Thymus (tissue), 11 donors: ENCODE data around the gene ADAMTS17. TPM values are rescaled to one million over a fixed set of nuclear protein-coding genes. Genes with fewer than 3 reads are reported as not detected.

ENCODE experiments used
- DNase-seq, 9 donors: peaks; one replicate each; pipeline ENCODE4 v3.0.0-alpha.2; 2013; ENCODE audit warnings: low spot score in 9 of 9, low read depth in 6 of 9, missing footprints in 1 of 9
- H3K27ac ChIP-seq, 2 donors: one replicate each; pipeline ENCODE4 v1.5.1; 2013; ENCODE audit warnings: control low read depth in 1 of 2, low read depth in 1 of 2, low read length in 1 of 2, mild to moderate bottlenecking in 1 of 2, moderate library complexity in 1 of 2
- H3K27me3 ChIP-seq, 2 donors: one replicate each; pipeline ENCODE4 v1.5.1; 2013; ENCODE audit warnings: low read length in 1 of 2; ENCODE audit not compliant: control insufficient read depth in 2 of 2, insufficient read depth in 1 of 2
- H3K36me3 ChIP-seq, 2 donors: one replicate each; pipeline ENCODE4 v1.5.1; 2013; ENCODE audit warnings: low read length in 1 of 2, mild to moderate bottlenecking in 1 of 2, moderate library complexity in 1 of 2; ENCODE audit not compliant: control insufficient read depth in 2 of 2, insufficient read depth in 2 of 2
- H3K4me1 ChIP-seq, 2 donors: one replicate each; pipeline ENCODE4 v1.5.1; 2013; ENCODE audit warnings: low read length in 2 of 2; ENCODE audit not compliant: control insufficient read depth in 2 of 2, insufficient read depth in 2 of 2
- H3K4me3 ChIP-seq, 2 donors: one replicate each; pipeline ENCODE4 v1.5.1; 2013; ENCODE audit warnings: low read length in 2 of 2, control low read depth in 1 of 2, mild to moderate bottlenecking in 1 of 2
- H3K9me3 ChIP-seq, 2 donors: one replicate each; pipeline ENCODE4 v1.5.1; 2013; ENCODE audit warnings: low read length in 1 of 2, mild to moderate bottlenecking in 1 of 2; ENCODE audit not compliant: control insufficient read depth in 2 of 2, insufficient read depth in 1 of 2
- WGBS: extraction: QIAGEN DNeasy Blood & Tissue Kit; methylation state at CpG from one replicate; pipeline ENCODE4 v1.1.7; 2013; 5-methylcytosine and 5-hydroxymethylcytosine counted together
- polyA plus RNA-seq: library from polyadenylated mRNA; stranded (reverse); fragments of 200-250 nt; gene quantifications from one replicate; pipeline ENCODE4 v1.2.3, GENCODE V29; 2013
- total RNA-seq: library from RNA; stranded (reverse); fragments of 120-200 nt; gene quantifications from one replicate; pipeline ENCODE4 v1.2.4, GENCODE V29; 2013
- donor health status: healthy.

The ADAMTS17 gene
- total and polyA plus RNA-seq, 2 donors: 5.6 to 10.4 TPM

DNA sequence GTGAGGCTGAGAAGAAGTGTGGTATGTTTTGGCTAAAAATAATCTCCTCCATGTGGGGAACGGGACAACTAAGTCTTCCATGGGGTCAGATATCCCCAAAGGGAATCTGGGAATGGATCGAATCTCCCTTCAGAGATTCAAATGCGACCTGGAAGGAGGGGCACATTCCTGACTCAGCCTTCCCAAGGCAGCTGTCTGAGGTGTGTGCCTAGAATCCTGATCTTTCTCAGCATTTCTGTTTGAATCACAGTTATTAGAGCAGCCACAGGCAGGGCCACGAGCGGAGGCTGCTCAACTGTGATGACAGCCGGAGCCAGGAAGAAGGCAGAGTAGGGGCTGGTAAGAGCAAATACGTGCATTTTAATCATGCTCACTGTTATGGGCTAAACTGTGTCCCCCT is 135.1 kb downstream of the ADAMTS17 start:
- Histone ChIP-seq H3K36me3 (peaks cover 0 to 3% of the 10 kb centered on the region in 2 donors), H3K9me3 (peaks cover 0 to 2% of the 10 kb centered on the region in 2 donors), H3K27ac (peak overlapping the region; percentile 32 to 37), H3K27me3 (no peaks in the 10 kb centered on the region), H3K4me1 (peaks cover 0 to 11% of the 10 kb centered on the region in 2 donors), H3K4me3 (no peak overlapping the region)
- 61% methylated on average over 7 of the region's 7 CpGs for WGBS
- DNase-seq: no peak

DNA sequence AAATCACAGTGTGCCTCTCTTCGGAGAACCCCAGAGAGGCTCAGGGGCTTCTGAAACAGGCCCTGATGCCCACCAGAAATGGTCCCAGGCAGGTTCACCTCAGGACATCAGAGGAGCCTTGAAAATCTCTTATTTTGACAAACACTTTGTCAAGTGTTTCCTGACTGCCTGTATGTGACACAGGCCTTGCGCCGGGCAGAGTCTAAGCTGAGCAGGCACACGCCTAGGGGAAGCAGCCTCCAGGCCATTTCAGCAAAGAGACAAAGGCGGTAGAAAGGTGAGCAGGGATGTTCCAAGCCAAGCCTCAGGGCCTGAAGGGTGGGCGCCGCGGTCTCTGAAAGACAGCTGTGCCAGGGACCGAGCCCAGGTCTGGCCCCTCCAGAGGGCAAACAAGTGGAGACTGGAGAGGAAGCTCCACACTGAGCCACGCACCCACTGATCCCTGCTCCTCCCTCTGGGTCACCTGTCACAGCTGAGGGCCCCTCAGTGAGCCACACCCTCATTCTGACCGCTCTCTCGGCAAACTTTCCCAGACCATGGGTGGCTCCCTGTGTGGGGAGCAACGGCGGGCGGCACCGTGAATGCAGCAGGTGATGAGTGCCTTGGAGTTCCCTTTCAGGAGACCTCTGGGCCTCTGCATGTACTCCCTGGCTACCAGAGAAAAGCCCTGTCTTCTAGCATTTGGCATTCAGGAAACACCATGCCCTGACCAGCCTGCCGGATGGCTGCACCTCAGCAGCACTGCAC is 136.1 kb downstream of the ADAMTS17 start:
- no peak for DNase-seq
- H3K4me1 ChIP-seq: peaks cover 0 to 11% of the 10 kb centered on the region in 2 donors
- peaks cover 0 to 3% of the 10 kb centered on the region in 2 donors for H3K36me3 ChIP-seq
- H3K27me3 ChIP-seq: no peaks in the 10 kb centered on the region
- 79% methylated on average over 17 of the region's 17 CpGs for WGBS
- no peak overlapping the region for H3K4me3 ChIP-seq
- no peak overlapping the region for H3K27ac ChIP-seq
- H3K9me3 ChIP-seq: peaks cover 0 to 2% of the 10 kb centered on the region in 2 donors

DNA sequence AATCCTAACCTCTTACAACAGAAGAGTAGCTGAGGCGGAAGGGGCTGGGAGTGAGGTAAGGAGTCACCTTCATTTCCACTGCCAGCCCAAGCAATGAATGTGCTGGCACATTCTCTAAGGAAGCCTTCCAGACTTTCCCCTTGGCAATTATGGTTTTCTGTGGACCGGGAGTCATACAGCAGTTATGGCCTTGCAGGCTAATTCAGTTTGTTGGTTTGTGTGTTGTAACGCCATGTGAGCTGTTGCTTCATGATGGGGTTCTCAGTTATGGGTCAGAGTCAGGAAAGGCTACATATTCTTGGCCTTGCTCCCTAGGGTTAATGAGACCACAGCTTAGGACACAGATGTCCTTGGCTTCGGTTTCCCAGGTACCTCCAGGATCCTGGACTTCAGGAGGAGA is 137.0 kb downstream of the ADAMTS17 start:
- 96% methylated on average over 4 of the region's 4 CpGs for WGBS
- H3K27me3 ChIP-seq: no peaks in the 10 kb centered on the region

DNA sequence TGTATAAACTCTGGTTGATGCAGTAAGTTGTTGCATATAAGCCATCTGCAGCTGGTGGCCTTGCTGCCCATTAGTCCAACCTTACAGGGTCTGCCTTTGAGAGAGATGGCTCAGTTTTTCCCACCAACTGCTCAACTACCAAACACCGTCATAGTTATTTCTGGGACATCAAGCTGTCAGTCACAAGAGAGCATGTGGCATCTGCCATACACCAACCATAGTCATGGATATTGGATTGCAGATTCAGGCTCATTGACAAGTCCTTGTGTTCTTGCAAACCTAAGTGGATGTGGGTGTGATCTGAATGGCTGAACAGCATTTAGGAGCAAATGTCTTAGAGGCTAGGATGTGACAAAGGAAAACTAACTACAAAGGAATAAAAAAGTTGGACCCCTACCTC is 137.6 kb downstream of the ADAMTS17 start:
- Histone ChIP-seq H3K27me3 (no peaks in the 10 kb centered on the region), H3K4me3 (no peak overlapping the region), H3K4me1 (peaks cover 0 to 11% of the 10 kb centered on the region in 2 donors), H3K27ac (no peak overlapping the region), H3K9me3 (peaks cover 0 to 2% of the 10 kb centered on the region in 2 donors), H3K36me3 (peaks cover 0 to 3% of the 10 kb centered on the region in 2 donors)
- WGBS: 100% methylated on average over 1 of the region's 1 CpG
- DNase-seq: no peak

More for the DNA sequence above, 137.0 kb downstream of the ADAMTS17 start:
- Histone ChIP-seq H3K36me3 (peaks cover 0 to 3% of the 10 kb centered on the region in 2 donors), H3K9me3 (peaks cover 0 to 2% of the 10 kb centered on the region in 2 donors), H3K4me3 (no peak overlapping the region), H3K27ac (no peak overlapping the region), H3K4me1 (peaks cover 0 to 11% of the 10 kb centered on the region in 2 donors)
- no peak for DNase-seq

DNA sequence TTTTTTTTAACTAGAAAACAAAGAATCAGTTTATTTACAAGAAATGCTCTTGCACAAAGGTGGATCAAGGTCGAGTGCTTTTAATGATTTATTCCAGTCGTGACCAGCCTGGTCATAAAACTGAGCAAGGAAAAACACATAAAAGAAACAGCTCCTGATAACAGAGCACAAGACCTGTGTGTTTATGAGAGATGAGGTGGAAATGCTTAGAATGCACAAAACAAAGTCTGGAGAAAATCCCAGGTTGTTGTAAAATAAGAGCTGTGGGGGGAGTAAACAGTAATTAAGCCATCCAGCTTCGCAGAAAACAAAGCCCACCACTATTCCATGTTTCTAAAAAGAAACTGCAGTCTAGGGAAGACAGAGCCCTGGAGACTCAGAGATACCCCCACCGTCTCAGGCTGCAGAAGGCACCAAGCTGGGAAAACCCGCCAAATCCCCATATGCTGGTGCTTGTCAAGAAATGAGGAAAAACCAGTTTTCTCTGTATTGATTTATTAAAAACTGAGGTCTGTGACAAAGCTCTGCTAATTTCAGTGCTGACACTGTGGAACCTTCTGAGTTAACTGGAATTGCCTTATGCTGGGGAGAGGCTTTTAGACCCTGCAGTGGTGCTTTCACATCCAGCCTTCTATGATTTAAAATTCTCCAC is 139.3 kb downstream of the ADAMTS17 start:
- peaks cover 0 to 11% of the 10 kb centered on the region in 2 donors for H3K4me1 ChIP-seq
- H3K27me3 ChIP-seq: no peaks in the 10 kb centered on the region
- WGBS: 61% methylated on average over 5 of the region's 5 CpGs
- DNase-seq: no peak
- H3K4me3 ChIP-seq: no peak overlapping the region
- H3K27ac ChIP-seq: no peak overlapping the region
- H3K9me3 ChIP-seq: no peaks in the 10 kb centered on the region
- H3K36me3 ChIP-seq: peaks cover 0 to 3% of the 10 kb centered on the region in 2 donors

DNA sequence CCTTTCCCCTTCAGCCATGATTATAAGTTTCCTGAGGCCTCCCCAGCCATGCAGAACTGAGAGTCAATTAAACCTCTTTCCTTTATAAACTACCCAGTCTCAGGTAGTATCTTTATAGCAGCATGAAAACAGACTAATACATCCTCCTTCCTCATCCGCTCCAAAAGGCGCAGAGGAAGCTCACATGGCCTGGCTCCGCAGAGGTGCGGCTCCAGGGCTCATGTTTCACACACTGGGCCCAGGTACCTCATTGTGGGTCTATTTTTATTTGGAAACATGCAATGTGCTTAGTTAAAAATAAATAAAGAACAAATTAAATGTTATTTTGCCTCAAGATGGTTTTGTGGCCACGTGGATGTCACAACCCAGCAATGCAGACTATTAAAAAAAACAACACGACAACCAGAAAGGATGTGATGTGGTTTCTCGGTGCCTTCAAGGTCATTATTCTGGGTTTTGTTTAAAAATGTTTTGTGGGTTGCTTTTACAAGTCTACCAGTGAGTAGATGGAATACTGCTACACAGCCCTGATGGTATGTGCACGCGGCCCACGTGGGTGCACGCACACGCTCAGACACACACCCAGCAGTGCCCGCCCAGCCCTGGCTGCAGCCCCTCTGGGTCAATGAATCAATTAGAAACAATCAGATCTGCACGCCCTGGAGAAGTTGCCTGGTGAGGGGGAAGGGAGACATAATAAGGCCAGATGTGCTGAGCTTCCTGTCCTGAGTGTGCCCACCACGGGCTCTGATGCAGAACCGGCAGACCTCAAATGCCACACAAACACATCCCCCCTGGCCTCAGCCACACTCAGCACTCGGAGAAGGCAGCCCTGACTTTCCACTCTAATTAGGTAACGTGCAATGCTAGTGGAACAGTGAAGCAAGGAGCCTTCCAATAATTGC is 140.1 kb downstream of the ADAMTS17 start:
- Histone ChIP-seq H3K4me3 (no peak overlapping the region), H3K27me3 (no peaks in the 10 kb centered on the region), H3K27ac (no peak overlapping the region), H3K9me3 (no peaks in the 10 kb centered on the region), H3K4me1 (peaks cover 0 to 5% of the 10 kb centered on the region in 2 donors), H3K36me3 (peaks cover 0 to 3% of the 10 kb centered on the region in 2 donors)
- peak in 1 of 9 donors; percentile 25 for DNase-seq
- WGBS: 48% methylated on average over 18 of the region's 18 CpGs

DNA sequence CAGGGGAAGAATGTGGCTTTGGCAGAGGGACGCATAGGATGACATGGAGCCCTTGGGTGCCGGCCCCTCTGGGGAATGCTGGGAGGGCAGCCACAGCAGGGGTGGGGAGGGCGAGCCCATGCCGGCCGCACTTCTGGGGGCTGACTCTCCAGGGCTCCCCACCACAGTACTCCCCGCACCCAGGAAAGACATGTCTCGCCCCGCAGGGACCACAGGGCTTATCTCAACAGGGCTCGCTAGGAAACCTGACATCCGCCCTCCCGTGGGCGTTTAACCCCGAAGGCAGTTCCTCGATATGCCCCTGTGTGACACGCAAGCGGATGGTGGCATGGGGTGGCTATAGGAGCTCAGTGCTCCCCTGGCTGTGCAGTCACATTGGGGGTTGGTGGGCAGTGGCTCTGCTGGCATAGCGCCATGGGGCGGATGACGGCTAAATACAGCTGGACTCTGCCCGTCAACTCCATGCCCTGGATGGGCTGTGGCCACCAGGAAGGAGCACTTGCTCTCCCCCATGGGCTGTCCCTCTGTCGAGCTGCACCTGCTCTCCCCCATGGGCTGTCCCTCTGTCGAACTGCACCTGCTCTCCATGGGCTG is 141.4 kb downstream of the ADAMTS17 start:
- no peak overlapping the region for H3K4me3 ChIP-seq
- H3K9me3 ChIP-seq: no peaks in the 10 kb centered on the region
- 93% methylated on average over 22 of the region's 22 CpGs for WGBS
- no peaks in the 10 kb centered on the region for H3K4me1 ChIP-seq
- no peak overlapping the region for H3K27ac ChIP-seq
- no peak for DNase-seq
- H3K36me3 ChIP-seq: peaks cover 0 to 3% of the 10 kb centered on the region in 2 donors
- no peaks in the 10 kb centered on the region for H3K27me3 ChIP-seq

DNA sequence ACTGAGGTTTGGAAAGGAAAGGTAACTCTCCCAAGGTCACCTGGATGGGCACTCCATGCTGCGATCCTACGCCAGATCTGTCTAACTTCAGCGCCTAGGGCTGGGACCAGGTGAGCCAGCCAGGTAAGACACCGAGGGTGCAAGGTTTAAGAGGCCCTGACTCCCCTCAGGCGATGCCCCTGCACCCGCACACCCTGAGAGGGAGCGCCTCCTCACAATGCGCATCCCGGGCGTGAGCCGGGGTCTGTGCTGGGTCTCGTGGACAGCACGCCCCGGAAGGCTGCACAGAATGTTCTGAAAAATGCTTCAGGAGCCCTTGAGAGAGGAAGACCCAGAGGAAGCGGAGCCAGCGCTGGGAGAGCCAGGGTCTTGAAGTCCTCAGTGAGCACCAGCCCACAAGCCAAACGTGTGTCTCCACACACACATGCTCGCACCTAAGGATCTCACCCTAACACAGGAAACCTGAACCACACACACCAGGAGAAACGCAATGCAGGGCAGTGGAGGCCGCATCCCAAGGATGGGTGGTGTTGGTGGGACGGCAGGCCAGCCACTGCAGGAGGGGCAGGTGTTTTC is 142.0 kb downstream of the ADAMTS17 start:
- H3K4me1 ChIP-seq: no peaks in the 10 kb centered on the region
- 95% methylated on average over 21 of the region's 21 CpGs for WGBS
- H3K4me3 ChIP-seq: no peak overlapping the region
- DNase-seq: no peak
- H3K9me3 ChIP-seq: no peaks in the 10 kb centered on the region
- no peak overlapping the region for H3K27ac ChIP-seq
- no peaks in the 10 kb centered on the region for H3K27me3 ChIP-seq
- peaks cover 0 to under 1% of the 10 kb centered on the region in 2 donors for H3K36me3 ChIP-seq
